K562 (cell line): ENCODE measurements around the gene CPNE2. TPM values are rescaled to one million over a fixed set of nuclear protein-coding genes. Genes with fewer than 3 reads are reported as not detected.

Experiments
- ATAC-seq: fragments of 200-7000 bp; cut with Tn5 transposase; 3 replicates; pipeline ENCODE4 v1.9.1; 2020; ENCODE audit warnings: moderate library complexity
- BruUV-seq: library from RNA; stranded (reverse); fragments of 400-500 nt; replicated peaks from 2 replicates; lab custom pipeline; 2021; lab: Mats Ljungman, UMichigan
- CTCF ChIA-PET: fragments of 300-600 bp; formaldehyde crosslinking; extraction: SDS; loops from one replicate; lab custom pipeline; 2021; ENCODE audit warnings: low intra/inter-chr PET ratio; lab: Yijun Ruan, JAX
- POLR2A ChIA-PET: fragments of 300-600, 350-650 bp; sonication (Branson Sonifier 250); formaldehyde crosslinking; extraction: SDS; loops from one replicate; lab custom pipeline; 2021; ENCODE audit warnings: antibody characterized with exemption, inconsistent platforms; lab: Yijun Ruan, JAX
- DNase-seq, 4 experiments: peaks; one replicate each; pipeline versions ENCODE4 v3.0.0 to v3.0.0-alpha.2; 2011 to 2018; ENCODE audit warnings: low spot score in 3 of 4, mixed read lengths in 3 of 4; ENCODE audit errors: extremely low read depth in 1 of 4
- FAIRE-seq: peaks from 2 replicates; lab custom pipeline; 2011; peaks lifted over from hg19 to GRCh38; lab: Jason Lieb, UNC
- H2AFZ ChIP-seq: 2 replicates; pipeline ENCODE4 v1.6.0; 2011; ENCODE audit warnings: low read depth, low read length, control low read depth, inconsistent platforms
- H3K27ac ChIP-seq: fragments of 200-600 bp; 3 replicates; pipeline ENCODE4 v1.8.0; 2011; ENCODE audit warnings: low read depth, mild to moderate bottlenecking, control low read depth, inconsistent platforms, low read length, moderate library complexity, mixed read lengths; ENCODE audit errors: extremely low read depth
- H3K27me3 ChIP-seq, 2 experiments: fragments of 300-600 bp in 1 of 2; 2 replicates in 1 of 2; 3 replicates in 1 of 2; pipeline versions ENCODE4 v1.6.0 to v1.8.0; 2011; ENCODE audit warnings: inconsistent platforms in 2 of 2, low read length in 2 of 2, mild to moderate bottlenecking in 1 of 2, mixed read lengths in 1 of 2, moderate library complexity in 1 of 2; ENCODE audit not compliant: control insufficient read depth in 2 of 2, insufficient read depth in 2 of 2
- H3K36me3 ChIP-seq: fragments of 300-600 bp; 3 replicates; pipeline ENCODE4 v1.8.0; 2011; ENCODE audit warnings: mild to moderate bottlenecking, low read length, inconsistent platforms; ENCODE audit not compliant: control insufficient read depth, insufficient read depth
- H3K4me1 ChIP-seq, 2 experiments: fragments of 200-600 bp in 1 of 2; replicated peaks in 1 of 2; 2 replicates in 1 of 2; 3 replicates in 1 of 2; pipeline versions ENCODE4 v1.5.1 to v1.8.0; 2011; ENCODE audit warnings: inconsistent platforms in 2 of 2, low read length in 2 of 2, mild to moderate bottlenecking in 1 of 2, mixed read lengths in 1 of 2, moderate library complexity in 1 of 2; ENCODE audit not compliant: control insufficient read depth in 2 of 2, insufficient read depth in 2 of 2
- H3K4me2 ChIP-seq: 2 replicates; pipeline ENCODE4 v1.6.1; 2011; ENCODE audit warnings: low read length, control low read depth, inconsistent platforms, mixed read lengths; ENCODE audit not compliant: insufficient read depth
- H3K4me3 ChIP-seq: fragments of 200-600 bp; sonication (generic), shearing (Covaris generic); 2 replicates; pipeline ENCODE4 v1.5.1; 2016; ENCODE audit warnings: control low read depth, inconsistent platforms
- H3K79me2 ChIP-seq: fragments of 200-600 bp; 3 replicates; pipeline ENCODE4 v1.8.0; 2011; ENCODE audit warnings: low read length, inconsistent platforms; ENCODE audit not compliant: control insufficient read depth, insufficient read depth
- H3K9ac ChIP-seq, 2 experiments: 2 replicates each; pipeline versions ENCODE4 v1.6.0 to v1.6.1; 2011; ENCODE audit warnings: low read depth in 2 of 2, low read length in 2 of 2, control low read depth in 1 of 2, inconsistent platforms in 1 of 2, mild to moderate bottlenecking in 1 of 2, mixed read lengths in 1 of 2; ENCODE audit not compliant: insufficient read depth in 1 of 2
- H3K9me1 ChIP-seq: one replicate; pipeline ENCODE4 v1.6.0; 2011; ENCODE audit warnings: inconsistent platforms, mild to moderate bottlenecking, low read length, moderate library complexity; ENCODE audit not compliant: control insufficient read depth, insufficient read depth
- H3K9me3 ChIP-seq: replicated peaks from 2 replicates; pipeline ENCODE4 v1.5.1; 2011; ENCODE audit warnings: low read depth, low read length, inconsistent platforms; ENCODE audit not compliant: control insufficient read depth, insufficient read depth
- H4K20me1 ChIP-seq: replicated peaks from 2 replicates; pipeline ENCODE4 v1.6.1; 2011; ENCODE audit warnings: low read length, inconsistent platforms, mixed read lengths; ENCODE audit not compliant: control insufficient read depth, insufficient read depth
- ARID4B ChIP-seq: sonication (generic); formaldehyde crosslinking; IDR thresholded peaks from 2 replicates; pipeline ENCODE4 v1.8.0; 2022; ENCODE audit warnings: mild to moderate bottlenecking, missing genetic modification reagents
- BDP1 ChIP-seq: IDR thresholded peaks from 3 replicates; pipeline ENCODE4 v1.6.1; 2011; ENCODE audit not compliant: insufficient read length, insufficient read depth
- CREB5 ChIP-seq: fragments of 250-450 bp; sonication (Bioruptor Pico); IDR thresholded peaks from 2 replicates; pipeline ENCODE4 v1.5.0; 2020; ENCODE audit warnings: mild to moderate bottlenecking
- GATAD2B ChIP-seq: fragments of 450-650 bp; IDR thresholded peaks from 2 replicates; pipeline ENCODE4 v1.6.1; 2017; ENCODE audit warnings: mild to moderate bottlenecking, borderline replicate concordance
- LEF1 ChIP-seq: fragments of 450-650 bp; IDR thresholded peaks from 2 replicates; pipeline ENCODE4 v1.6.1; 2016; ENCODE audit warnings: mild to moderate bottlenecking
- MAFK ChIP-seq: IDR thresholded peaks from 2 replicates; pipeline ENCODE4 v1.6.1; 2011; ENCODE audit warnings: low read length, improper control_type of control experiment
- NONO ChIP-seq, 2 experiments: fragments of 200-400 bp in 1 of 2; fragments of 450-650 bp in 1 of 2; formaldehyde crosslinking in 1 of 2; IDR thresholded peaks; 2 replicates each; pipeline ENCODE4 v1.6.1; 2017; ENCODE audit warnings: low read depth in 2 of 2, mild to moderate bottlenecking in 2 of 2, moderate library complexity in 2 of 2, low read length in 1 of 2
- POLR2A ChIP-seq: fragments of 450-650 bp; conservative IDR thresholded peaks from 2 replicates; pipeline ENCODE4 v1.6.1; 2016
- TARDBP ChIP-seq: fragments of 450-650 bp; IDR thresholded peaks from 2 replicates; pipeline ENCODE4 v1.6.1; 2016
- ZNF124 ChIP-seq: sonication (generic); formaldehyde crosslinking; IDR thresholded peaks from 2 replicates; pipeline ENCODE4 v1.8.1; 2022; ENCODE audit warnings: missing genetic modification reagents
- ZNF217 ChIP-seq: sonication (generic); formaldehyde crosslinking; IDR thresholded peaks from 2 replicates; pipeline ENCODE4 v1.8.0; 2022; ENCODE audit warnings: mild to moderate bottlenecking, missing genetic modification reagents
- WGBS: fragments of 100-300 bp; shearing (Covaris generic); methylation state at CpG from one replicate; pipeline ENCODE4 v1.1.6; 2016; ENCODE audit warnings: low coverage, mixed read lengths; ENCODE audit not compliant: insufficient coverage; ENCODE audit errors: missing lambda C conversion rate; 5-methylcytosine and 5-hydroxymethylcytosine counted together
- in situ Hi-C: fragments of 300-500 bp; cut with MboI; formaldehyde crosslinking; loops from 4 replicates; pipeline ENCODE4 v1.15.0; 2018; ENCODE audit warnings: inconsistent platforms, mixed read lengths
- intact Hi-C: fragments of 100-400 bp; cut with micrococcal nuclease; formaldehyde crosslinking; loops from 2 replicates; pipeline ENCODE4 v1.14.2; 2022
- polyA plus RNA-seq, 8 experiments: library from polyadenylated mRNA; depleted of rRNA in 4 of 8; stranded (reverse) in 5 of 8; unstranded in 3 of 8; fragments of >200 nt; fragmentation: Nextera tagmentation in 2 of 8; fragmentation: Illumina TruSeq in 1 of 8; extraction: Ambion mirVana in 2 of 8; extraction: Trizol in 1 of 8; gene quantifications; 2 replicates each; pipeline versions ENCODE4 v1.2.1 to v1.2.3, GENCODE V29; 2011 to 2014; ENCODE audit warnings: inconsistent platforms in 1 of 8, missing spikeins in 1 of 8
- total RNA-seq, 7 experiments: library from RNA; depleted of rRNA in 6 of 7; stranded (reverse); fragments of >200 nt in 6 of 7; fragmentation: Illumina TruSeq in 2 of 7; extraction: Trizol in 2 of 7; gene quantifications; 2 replicates each; pipeline versions ENCODE4 v1.2.1 to v1.2.3, GENCODE V29; 2011 to 2021; ENCODE audit warnings: low replicate concordance in 1 of 7
- TF ChIP-seq, protein P1 (sequence below): fragments of 450-650 bp; IDR thresholded peaks from 2 replicates; pipeline ENCODE4 v1.6.1; 2016; ENCODE audit warnings: missing biosample characterization, missing genetic modification characterization
- TF ChIP-seq, protein P2 (sequence below): fragments of 250-450 bp; sonication (Bioruptor Pico); IDR thresholded peaks from 2 replicates; pipeline ENCODE4 v1.8.0; 2022; ENCODE audit warnings: inconsistent platforms, mild to moderate bottlenecking, moderate library complexity, borderline replicate concordance

CPNE2 gene
- total and polyA plus RNA-seq, 9 of the 15 experiments (the other 6 are each of a cell fraction or from before 2014, with no cell fraction given) = 3.0 to 13.9 (median 8.6) TPM

- WGBS = 79% methylated on average over 3 of the region's 3 CpGs
- intact Hi-C loops = no loop called here
- DNase-seq = no peak
- H3K4me2 ChIP-seq = no peak overlapping the region
- no peaks in the 10 kb centered on the region for H3K27me3 ChIP-seq
- in situ Hi-C loops = no loop called here
- TF ChIP-seq ZNF124 (CRISPR knock-in tag) (no peak), ARID4B (CRISPR knock-in tag) (no peak), BDP1 (no peak), POLR2A (no peak), TARDBP (no peak), ZNF217 (CRISPR knock-in tag) (no peak), MAFK (no peak), GATAD2B (no peak), NONO (IDR thresholded peaks at IDR 0.05; ENCODE audit: low read depth in 2 of 2, low read length in 1 of 2) (no peak), CREB5 (CRISPR knock-in tag) (no peak), LEF1 (no peak)
- TF ChIP-seq, protein P1, sequence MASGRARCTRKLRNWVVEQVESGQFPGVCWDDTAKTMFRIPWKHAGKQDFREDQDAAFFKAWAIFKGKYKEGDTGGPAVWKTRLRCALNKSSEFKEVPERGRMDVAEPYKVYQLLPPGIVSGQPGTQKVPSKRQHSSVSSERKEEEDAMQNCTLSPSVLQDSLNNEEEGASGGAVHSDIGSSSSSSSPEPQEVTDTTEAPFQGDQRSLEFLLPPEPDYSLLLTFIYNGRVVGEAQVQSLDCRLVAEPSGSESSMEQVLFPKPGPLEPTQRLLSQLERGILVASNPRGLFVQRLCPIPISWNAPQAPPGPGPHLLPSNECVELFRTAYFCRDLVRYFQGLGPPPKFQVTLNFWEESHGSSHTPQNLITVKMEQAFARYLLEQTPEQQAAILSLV = no peak
- TF ChIP-seq, protein P2, sequence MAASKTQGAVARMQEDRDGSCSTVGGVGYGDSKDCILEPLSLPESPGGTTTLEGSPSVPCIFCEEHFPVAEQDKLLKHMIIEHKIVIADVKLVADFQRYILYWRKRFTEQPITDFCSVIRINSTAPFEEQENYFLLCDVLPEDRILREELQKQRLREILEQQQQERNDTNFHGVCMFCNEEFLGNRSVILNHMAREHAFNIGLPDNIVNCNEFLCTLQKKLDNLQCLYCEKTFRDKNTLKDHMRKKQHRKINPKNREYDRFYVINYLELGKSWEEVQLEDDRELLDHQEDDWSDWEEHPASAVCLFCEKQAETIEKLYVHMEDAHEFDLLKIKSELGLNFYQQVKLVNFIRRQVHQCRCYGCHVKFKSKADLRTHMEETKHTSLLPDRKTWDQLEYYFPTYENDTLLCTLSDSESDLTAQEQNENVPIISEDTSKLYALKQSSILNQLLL (CRISPR knock-in tag) = no peak
- BruUV-seq = no TSS peak
- H3K9me3 ChIP-seq = no peaks in the 10 kb centered on the region
- no peak for FAIRE-seq
- peaks cover 9% of the 10 kb centered on the region; the same call in 1 of the 3 replicates for H3K36me3 ChIP-seq
- ATAC-seq = no peak
- POLR2A ChIA-PET = no interaction called here
- H3K4me1 ChIP-seq = peaks cover 2 to 5% of the 10 kb centered on the region in 2 experiments; a peak in 4 of 5 replicates
- no peaks in the 10 kb centered on the region for H4K20me1 ChIP-seq
- no peak overlapping the region for H3K4me3 ChIP-seq
- H3K9me1 ChIP-seq = no peaks in the 10 kb centered on the region
- peaks cover 87% of the 10 kb centered on the region for H3K79me2 ChIP-seq
- CTCF ChIA-PET = interaction anchor here (0.5 kb wide), 1 partner anchor 14 kb away, joined by 3 read pairs; no protein-coding TSS in a partner anchor
- no peak overlapping the region for H3K9ac ChIP-seq
- H2AFZ ChIP-seq = no peak overlapping the region
- H3K27ac ChIP-seq = no peak overlapping the region
These were observed 99.8 kb downstream of the CPNE2 start for GRCh38 chr16:57192146-57192545.
